Measurements from ENCODE around the gene ACSF2.

The ACSF2 gene

GRCh38 chr17:50501054-50501453 is 75.0 kb downstream of the ACSF2 start:
- DNase-seq, result no peak

DNA sequence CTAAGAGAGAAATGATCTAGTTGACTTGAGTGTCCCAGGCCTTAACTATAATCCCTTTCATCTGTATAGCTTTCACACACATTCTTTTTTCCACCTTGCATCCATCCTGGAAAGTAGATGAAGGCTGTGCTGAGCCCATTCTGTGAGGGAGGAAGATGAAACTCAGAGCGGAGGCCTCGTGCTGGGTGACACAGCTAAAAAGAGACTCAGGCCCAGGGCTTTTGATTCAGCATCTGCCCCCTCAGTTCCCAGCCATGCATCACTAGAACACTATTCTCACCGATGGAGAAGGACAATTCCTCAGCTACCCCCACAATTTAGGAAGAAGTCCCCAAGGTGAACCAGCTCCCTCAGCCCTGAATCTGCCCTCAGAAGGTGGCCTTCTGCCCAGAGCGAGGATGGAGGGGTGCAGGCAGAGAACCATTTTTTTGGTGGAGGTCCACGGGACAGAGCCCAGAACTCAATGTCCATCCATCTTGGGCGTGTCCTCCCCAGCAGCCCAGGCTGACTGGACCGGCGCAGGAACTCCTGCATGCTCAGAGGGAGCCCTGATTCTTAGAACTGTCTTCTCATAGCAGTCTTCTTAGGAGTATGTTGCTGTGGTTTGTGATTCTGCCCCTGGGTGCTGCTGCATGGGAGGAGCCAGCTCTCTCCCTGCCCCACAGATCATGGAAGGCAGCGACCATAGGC is 76.4 kb downstream of the ACSF2 start:
- no peak for DNase-seq

DNA sequence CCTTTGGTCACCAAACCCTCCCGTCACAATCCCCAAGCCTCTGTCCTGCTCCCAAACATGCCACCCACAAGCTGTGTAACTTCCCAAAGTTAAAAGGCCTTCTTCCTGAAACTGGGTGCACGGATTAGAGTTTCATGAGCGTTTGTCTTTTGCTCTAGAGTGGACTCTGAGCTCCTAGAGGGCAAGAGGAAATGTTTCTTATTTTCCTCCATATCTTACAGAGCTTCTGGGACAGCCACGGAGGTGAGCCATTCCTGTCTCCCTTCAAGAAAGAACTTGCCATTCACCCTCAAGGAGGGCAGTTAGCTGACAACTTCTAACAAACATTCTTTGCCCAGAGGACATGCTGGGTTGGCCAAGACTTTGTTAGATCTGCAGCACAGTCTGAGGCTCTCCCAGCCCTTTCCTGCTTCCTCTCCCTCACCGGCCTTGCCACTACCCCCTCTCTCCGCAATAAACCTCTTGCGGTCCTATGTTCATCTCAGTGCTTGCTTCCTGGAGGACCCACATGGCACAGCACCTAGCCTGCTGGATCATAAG is 79.6 kb downstream of the ACSF2 start:
- no peak for DNase-seq

- no peak for DNase-seq
Measured at GRCh38 chr17:50506298-50506697, 80.3 kb downstream of the ACSF2 start.

- peak; percentile 56 for DNase-seq
Measured at GRCh38 chr17:50507871-50508572, 82.0 kb downstream of the ACSF2 start, which contains the start of gene MYCBPAP. TSS of gene MYCBPAP (plus strand) at chr17:50508439. CDS start at chr17:50508675, 236 bp downstream.

- DNase-seq, result peak; percentile 85
Measured at GRCh38 chr17:50508573-50509460, 82.8 kb downstream of the ACSF2 start.

DNA sequence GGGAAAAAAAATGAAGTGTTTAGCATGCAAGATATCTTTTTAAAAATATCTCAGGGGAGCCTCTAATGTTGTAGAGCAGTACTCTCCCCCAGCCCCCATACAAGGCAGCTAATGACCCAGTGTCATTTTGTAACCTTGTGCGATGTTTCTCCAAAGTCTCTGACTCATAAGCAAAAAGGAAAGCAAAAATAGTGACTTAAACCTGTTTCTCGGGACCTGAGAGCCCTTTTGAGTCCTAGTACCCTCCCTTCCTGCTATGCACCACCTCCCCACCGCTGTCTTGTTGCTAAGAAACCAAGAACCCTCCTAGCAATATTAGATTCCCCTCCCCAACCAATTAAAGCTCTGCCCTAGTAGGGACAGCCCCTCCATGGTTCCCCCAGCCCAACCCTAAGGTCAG is 85.0 kb downstream of the ACSF2 start:
- peak; percentile 32 for DNase-seq

DNA sequence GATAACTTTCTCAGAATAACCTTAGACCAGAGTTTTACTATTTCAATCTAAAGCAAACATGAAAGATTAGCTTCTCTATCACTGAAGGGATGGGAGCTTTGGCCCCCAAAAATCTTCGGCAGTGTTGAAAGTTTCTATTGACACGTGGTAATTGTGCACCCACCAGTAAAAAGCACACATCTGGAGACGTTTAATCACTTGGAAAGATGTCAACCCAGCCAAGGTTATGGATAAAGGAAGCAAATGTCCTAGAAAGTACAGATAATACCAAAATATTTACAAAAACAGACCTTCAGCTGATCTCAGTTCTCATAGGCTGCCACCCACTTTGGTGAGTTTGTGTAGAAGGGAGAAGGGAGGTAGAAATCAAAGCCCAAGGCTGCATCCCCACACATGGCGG is 87.5 kb downstream of the ACSF2 start:
- DNase-seq, result no peak

- no peak for DNase-seq
Measured at GRCh38 chr17:50514388-50514787, 88.4 kb downstream of the ACSF2 start.

DNA sequence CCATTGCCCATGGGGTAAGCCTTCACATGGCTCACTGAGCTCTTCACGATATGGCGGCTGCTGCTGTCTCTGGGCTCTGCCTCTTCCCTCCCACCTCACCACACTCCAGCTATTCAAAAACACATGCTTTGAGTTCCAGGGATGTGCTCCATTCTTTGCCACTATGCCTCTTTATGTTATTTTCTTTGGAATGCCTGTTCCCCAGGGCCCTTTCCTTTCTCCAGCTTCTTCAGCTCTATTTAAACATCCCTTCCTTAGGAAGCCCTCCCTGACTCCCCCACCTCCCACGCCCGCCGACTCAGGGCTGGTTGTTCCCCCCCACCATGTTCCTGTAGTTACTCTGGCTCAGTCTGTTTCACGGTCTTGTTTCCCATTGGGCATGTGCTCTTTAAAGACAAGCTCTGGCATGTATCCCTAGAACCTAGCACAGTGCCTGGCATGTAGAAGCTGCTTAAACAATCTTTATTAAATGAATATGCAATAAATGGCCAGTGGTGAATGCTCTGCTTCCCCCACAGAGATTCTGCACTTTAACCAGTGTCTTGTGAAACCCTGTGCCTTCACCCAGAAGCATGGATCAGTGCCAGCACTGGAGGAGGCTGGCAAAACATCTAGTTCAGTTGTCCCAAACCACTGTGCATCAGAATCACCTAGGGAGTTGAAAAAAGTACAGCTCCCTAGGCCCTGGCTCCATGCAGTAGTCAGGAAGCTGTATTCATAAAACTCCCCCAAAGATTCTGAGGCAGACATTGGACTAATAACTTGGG is 89.1 kb downstream of the ACSF2 start:
- DNase-seq, result no peak

DNA sequence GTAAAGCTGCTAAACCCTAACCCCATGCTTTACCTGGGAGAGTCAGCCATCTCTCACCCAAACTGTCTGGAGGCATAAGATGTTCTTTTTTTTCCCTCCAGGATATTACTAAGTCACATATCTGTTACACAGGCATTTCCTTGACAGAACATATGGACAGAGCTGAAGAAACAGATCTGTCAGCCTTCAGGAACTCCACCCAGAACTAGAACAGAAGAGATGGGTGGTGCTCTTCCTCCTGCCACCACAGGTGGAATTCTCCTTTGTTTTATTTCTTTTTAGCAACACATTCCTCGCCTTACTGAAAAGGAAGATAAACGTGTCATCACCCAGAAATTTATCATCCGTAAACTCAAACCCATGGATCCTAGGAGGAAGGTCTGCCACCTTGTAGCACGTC is 91.0 kb downstream of the ACSF2 start:
- no peak for DNase-seq

GRCh38 chr17:50517504-50518383 is 91.7 kb downstream of the ACSF2 start:
- no peak for DNase-seq

DNA sequence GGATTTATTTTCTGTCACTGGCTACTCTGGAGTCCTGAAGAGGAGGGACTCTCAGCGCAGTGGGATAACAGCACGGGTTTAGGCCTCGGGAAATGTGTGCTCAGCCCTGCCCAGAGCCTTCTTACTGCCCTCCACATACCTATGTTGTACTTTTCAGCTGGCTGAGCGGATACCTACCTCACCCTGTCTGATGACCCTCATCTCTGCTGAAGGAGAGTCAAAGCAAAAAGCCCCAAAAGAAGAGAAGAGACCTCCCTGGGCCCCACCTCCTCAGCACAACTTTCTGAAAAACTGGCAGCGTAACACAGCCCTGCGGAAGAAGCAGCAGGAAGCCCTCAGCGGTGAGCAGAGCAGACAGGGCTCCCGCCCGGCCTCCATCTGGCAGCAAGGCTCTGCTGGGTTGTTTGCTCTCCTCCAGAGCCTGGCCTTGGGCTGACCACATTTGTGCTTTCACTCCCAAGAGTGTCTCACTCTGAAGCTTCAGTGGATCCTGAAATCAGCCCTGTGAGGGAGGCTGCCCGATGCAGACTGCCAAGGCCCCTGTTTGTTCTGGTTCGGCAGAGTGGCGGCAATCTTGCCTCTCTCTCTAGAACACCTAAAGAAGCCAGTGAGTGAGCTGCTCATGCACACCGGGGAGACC is 92.5 kb downstream of the ACSF2 start:
- DNase-seq, result peak; percentile 38

GRCh38 chr17:50519141-50519834 is 93.3 kb downstream of the ACSF2 start:
- DNase-seq, result no peak

GRCh38 chr17:50520483-50520882 is 94.5 kb downstream of the ACSF2 start:
- no peak for DNase-seq

DNA sequence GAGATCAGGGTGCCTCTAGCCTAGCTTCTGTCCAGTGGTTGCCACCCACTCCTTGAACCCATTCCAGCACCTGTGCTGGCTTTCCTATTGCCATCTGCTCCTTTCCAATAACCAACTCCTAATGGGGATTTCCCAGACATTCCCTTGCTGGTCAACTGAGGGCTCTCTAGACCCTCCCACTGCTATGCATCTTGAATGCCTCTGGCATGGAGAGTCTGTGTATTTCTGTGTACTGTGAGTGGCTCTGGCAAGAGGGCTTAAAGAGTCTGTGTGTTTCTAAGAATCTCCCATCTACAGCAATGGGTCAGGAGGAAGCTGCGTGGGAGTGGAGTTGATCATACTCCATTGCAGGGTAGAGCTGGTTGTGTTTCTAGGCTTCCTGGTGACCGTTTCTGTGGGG is 95.5 kb downstream of the ACSF2 start:
- DNase-seq, result no peak

- no peak for DNase-seq
Measured at GRCh38 chr17:50522766-50523165, 96.7 kb downstream of the ACSF2 start.

GRCh38 chr17:50523208-50523607 is 97.2 kb downstream of the ACSF2 start:
- peak; percentile 22 for DNase-seq

Data from right kidney (tissue), 1 donor.